Pons (tissue), 1 donor: ENCODE measurements around the gene NYAP1.
A peak's percentile ranks its signal among the peaks of the same experiment; 100 is the strongest.
"Not testable (repeated sequence)": the region's sequence is repeated elsewhere in the genome, so short reads cannot be mapped to it uniquely, and the experiment has no call there.

Experiments
- DNase-seq: peaks from one replicate; pipeline ENCODE4 v3.0.0-alpha.2; 2016; ENCODE audit warnings: low spot score

NYAP1 gene

DNA sequence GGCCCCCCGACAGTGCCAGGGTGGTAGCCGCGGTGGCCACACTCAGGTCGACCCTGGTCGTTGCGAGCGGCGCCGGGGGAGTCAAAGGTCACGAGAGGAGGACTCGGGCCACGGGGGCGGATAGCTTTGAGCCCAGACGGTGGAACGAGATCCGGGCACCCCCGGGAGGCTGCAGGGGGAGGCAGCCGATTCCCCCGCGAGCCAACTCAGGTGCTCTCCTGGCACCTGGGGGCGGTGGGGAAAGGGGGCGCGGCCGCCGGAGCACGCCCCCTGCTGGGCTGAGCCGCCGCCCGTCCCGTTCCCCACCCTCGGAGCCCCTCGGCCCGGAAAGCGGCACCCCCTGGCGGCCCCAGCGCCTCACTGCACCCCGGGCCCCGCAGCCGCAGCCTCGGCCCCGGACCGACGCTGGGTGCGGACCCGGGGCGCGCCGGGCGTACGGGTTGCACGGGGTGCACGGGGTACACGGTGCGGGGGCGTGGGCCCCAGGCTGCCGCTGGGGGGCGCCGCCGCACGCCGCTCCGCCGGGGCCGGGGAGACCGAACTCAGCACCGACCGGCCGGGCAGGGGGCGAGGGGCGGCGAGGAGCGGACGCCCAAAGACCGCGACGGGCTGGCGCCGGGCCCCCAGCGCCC lies 521 bp upstream of the NYAP1 start:
- DNase-seq = peak; percentile 29

DNA sequence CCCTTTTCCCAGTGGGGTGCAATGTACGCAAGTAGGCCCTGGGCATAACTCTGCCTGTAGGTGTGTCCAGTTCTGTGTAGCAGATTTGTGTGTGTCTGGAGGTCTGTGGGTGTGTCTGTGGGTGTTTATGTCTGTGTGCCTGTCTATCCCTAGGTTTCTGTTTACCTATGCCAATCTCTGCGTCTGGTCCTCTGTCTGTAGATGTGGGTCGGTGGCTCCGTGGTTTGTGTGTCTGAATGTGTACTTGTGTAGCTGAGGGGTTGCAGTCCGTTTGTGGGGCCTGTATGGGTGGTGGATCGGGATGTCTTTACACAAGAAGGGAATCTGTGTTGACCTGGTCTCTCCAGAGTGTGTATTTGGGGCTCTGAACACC lies 932 bp downstream of the NYAP1 start:
- no peak for DNase-seq

DNA sequence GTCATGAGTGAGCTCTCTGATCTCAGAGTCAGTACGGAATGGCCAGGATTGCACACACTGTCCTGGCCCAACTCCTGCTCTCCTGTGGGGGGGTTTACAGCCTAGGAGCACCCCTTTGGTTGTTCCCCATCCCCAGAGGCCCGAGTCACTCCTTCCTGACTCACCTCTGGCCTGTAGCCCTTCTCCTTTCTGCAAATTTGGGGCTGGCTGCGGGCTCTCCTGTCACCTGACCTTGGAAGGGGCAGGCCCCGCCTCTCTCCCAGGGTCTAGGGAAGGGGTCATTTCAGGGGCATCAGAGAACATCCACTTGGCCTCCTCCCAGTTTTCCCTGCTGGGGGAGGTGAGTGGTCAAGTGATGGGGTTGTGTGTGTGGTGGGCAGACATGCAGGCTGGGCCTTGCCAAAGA lies 1.7 kb downstream of the NYAP1 start:
- no peak for DNase-seq

DNA sequence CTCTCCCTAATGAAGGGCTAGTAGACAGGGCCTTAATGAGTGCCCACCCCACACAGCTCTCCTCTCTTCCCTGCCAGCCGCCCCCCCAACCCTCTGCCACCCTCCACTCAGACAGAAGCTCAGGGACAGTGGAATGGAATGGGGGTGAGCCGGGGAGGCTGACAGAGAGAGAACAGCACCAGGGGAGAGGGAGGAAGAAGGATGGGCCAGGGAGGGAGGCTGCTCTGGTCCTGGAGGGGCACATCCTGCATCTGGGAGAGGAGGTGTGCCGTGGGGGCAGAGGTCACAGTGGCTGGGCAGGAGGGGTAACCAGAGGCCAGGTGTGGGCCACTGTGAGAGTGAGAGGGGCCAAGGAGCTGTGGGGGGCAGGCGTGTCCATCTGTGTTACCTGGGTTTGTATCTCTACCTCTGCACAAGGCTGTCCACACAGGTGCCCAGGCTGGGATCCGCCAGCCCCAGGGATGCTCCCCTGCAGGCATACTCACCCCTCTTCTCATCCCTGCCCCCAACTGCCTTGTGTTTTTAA lies 2.4 kb downstream of the NYAP1 start:
- no peak for DNase-seq

DNA sequence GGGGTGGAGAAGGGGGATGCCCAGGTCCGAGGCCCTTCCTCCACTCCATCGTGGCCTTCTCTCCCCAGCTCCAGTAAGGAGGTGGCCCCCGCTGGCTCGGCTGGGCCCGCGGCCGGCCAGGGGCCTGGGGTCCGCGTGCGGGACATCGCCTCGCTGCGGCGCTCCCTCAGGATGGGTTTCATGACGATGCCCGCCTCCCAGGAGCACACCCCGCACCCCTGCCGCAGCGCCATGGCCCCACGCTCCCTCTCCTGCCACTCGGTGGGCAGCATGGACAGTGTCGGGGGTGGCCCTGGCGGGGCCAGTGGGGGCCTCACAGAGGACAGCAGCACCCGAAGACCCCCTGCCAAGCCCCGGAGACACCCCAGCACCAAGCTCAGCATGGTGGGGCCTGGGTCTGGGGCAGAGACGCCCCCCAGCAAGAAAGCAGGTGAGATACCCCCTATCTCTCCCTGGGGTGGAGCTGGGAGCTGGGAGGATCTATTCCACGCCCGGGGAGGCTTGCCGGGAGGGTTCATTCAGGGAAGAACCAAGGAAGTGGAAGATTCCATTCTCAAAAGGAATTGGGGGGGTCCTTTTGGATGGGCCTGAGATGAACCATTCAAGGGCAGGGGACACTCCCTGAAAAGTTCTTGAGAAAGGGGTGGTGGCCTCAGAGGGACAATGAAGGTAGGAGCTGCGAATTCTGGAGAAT lies 3.2 kb downstream of the NYAP1 start:
- no peak for DNase-seq

DNA sequence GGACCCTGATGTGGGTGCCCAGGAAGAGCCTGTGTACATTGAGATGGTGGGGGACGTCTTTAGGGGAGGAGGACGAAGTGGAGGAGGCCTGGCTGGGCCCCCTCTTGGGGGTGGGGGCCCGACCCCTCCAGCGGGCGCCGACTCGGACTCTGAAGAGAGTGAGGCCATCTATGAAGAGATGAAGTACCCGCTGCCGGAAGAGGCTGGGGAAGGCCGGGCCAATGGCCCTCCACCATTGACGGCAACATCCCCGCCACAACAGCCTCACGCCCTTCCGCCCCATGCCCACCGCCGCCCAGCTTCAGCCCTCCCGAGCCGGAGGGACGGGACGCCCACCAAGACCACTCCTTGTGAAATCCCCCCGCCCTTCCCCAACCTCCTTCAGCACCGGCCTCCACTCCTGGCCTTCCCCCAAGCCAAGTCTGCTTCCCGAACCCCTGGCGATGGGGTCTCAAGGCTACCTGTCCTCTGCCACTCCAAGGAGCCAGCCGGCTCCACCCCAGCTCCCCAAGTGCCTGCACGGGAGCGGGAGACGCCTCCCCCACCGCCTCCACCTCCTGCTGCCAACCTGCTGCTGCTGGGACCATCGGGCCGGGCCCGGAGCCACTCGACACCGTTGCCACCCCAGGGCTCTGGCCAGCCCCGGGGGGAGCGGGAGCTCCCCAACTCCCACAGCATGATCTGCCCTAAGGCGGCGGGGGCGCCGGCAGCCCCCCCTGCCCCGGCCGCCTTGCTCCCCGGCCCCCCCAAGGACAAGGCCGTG lies 4.8 kb downstream of the NYAP1 start:
- DNase-seq = no peak

DNA sequence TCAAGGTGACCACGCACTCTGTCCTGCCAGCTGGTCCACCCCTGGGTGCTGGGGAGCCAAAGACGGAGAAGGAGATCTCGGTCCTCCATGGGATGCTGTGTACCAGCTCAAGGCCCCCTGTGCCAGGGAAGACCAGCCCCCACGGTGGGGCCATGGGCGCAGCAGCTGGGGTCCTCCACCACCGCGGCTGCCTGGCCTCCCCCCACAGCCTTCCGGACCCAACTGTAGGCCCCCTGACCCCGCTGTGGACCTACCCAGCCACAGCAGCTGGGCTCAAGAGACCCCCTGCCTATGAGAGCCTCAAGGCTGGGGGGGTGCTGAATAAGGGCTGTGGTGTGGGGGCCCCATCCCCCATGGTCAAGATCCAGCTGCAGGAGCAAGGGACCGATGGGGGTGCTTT lies 5.4 kb downstream of the NYAP1 start:
- DNase-seq = no peak

DNA sequence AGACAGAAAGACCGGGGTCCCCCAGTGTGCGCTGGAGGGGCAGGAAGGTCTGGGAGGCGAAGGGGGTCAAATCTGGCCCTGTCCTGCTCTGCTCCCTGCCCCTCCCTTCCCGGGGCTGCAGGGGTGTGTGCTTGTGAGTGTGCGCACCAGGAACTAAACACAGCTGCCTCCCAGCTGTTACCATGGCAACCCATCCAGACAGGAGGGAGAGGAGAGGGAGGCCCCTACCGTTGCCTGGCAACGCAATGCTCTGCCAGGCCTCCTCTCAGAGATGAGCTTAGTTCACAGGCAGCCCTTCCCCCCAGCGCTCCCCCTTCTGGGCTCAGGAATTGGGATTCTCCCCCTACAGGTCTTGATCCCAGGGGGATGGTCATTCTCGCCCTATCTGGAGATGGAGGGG lies 6.1 kb downstream of the NYAP1 start:
- peak; percentile 99 for DNase-seq

DNA sequence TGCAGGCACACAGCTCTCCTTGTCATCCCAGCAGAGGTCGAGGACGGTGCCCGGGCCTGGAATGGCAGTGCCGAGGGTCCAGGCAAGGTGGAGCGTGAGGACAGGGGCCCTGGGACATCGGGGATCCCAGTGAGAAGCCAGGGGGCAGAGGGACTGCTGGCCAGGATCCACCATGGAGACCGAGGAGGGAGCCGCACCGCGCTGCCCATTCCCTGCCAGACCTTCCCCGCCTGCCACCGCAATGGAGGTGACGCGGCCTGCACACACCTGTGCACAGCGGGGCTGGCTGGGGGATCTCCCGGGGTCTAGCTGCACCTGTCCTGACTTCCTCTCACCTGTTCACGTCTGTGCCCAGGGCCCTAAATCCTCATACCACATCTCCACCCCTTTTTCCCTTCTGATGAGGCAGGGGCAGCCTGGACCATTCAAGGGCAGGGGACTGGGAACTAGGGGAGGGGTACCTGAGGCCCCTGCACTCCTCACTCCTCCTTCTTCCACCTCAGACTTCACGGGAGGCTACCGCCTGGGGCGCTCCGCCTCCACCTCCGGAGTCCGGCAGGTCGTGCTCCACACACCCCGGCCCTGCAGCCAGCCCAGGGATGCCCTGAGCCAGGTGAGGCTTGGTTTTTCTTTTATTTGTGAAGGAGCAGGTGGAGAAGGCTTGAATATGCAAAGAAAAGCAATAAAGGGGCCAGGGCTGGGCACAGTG lies 6.9 kb downstream of the NYAP1 start:
- DNase-seq = no peak

DNA sequence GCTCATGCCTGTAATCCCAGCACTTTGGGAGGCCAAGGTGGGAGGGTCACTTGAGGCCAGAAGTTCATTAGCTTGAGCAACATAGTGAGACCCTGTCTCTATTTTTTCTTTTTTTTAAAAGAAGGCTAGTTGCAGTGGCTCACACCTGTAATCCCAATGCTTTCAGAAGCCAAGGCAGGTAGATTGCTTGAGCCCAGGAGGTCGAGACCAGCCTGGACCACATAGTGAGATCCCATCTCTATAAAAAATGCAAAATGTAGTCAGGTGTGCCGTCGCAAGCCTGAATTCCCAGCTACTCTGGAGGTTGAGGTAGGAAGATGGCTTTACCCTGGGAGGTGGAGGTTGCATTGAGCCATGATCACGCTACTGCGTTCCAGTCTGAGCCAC lies 7.5 kb downstream of the NYAP1 start:
- DNase-seq = no peak

DNA sequence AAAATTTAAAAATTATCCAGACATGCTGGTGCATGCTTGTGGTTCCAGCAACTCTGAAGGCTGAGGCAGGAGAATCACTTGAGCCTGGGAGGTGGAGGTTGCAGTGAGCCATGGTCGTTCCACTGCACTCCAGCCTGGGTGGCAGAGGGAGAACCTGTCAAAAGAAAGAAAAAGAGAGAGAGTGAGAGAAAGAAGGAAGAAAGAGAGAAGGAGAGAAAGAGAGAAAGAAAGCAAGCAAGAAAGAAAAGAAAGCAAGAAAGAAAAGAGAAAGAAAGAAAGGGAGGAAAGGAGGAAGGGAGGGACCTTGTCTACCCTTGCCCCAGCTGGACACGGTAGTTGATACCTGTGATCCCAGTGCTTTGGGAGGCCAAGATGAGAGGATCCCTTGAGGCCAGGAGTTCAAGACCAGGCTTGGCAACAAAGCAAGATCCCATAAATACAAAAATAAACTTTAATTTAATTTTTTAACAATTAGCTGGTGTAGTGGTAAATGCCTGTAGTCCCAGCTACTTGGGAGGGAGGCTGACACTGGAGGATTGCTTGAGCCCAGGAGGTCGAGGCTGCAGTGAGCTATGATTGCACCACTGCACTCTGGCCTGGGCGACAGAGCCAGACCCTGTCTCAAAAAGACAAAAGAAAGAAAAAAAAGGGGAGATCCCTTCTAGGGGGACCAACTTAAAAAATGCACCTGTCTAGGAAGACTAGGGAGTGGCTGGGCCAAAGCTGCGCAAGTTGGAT lies 9.2 kb downstream of the NYAP1 start:
- DNase-seq = no peak

DNA sequence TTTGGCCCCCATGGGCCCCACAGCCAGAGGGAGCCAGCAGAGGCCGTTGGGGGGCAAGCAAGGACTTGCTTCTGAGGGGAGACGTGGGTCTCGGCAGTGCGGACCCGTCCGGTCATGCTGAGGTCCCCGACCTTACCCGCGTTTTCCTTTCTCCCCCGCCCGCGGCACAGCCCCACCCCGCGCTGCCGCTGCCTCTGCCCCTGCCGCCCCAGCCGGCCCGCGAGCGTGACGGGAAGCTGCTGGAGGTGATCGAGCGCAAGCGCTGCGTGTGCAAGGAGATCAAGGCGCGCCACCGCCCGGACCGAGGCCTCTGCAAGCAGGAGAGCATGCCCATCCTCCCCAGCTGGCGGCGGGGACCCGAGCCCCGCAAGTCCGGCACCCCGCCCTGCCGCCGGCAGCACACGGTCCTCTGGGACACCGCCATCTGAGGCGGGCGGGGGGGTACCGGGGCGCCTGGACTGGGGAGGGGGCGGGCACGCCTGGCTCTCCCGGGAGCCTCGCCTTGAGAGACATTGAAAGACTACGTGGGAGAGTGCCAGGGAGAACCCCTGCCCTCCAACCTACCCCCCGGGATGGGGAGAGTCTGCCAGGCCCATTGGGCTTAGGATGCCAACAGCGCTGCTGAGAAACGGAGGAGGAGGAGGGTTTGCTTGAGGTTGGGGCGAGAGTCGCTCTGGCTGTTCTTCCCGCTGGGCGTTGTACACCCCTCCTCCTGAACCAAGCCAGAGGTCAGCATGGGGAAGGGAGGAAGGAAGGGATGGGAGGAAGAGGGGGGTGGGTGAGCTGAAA lies 9.9 kb downstream of the NYAP1 start:
- peak; percentile 43 for DNase-seq

DNA sequence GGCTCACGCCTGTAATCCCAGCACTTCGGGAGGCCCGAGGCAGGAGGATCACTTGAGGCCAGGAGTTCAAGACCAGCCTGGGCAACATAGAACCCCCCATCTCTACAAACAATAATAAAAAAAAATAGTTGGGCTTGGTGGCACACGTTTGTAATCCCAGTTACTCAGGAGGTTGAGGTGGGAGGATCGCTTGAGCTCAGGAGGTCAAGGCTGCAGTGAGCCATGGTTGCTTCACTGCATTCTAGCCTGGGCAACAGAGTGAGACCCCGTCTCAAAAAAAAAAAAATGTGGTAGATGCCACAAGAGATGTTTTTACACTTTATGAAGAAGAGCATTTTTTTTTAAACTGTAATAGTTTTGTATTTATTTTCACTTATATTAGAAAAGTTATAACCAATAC lies 12.8 kb downstream of the NYAP1 start:
- no peak for DNase-seq

DNA sequence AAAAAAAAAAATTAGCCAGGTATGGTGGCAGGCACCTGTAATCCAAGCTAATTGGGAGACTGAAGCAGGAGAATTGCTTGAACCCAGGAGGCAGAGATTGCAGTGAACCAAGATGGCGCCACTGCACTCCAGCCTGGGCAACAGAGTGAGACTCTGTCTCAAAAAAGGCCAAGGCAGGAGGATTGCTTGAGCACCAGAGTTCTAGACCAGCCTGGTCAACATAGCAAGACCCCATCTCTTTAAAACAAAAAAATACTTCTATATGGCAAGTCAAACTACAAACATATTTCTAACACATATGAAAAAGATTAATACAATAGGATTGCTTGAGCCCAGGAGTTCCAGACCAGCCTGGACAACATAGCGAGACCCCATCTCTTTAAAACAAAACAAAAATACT lies 17.0 kb downstream of the NYAP1 start:
- DNase-seq = not testable (repeated sequence)

DNA sequence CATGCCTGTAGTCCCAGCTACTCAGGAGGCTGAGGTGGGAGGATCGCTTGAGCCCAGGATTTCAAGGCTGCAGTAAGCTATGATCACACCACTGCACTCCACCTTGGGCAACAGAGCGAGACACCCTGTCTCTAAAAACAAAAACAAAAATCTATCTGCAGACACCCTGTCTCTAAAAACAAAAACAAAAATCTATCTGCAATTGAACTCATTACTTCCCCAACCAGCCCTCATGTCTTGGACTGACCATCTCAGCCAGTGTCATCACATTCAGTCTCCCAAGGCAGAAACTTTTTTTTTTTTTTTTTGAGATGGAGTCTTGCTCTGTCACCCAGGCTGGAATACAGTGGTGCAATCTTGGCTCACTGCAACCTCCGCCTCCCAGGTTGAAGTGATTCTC lies 20.3 kb downstream of the NYAP1 start:
- DNase-seq = not testable (repeated sequence)

DNA sequence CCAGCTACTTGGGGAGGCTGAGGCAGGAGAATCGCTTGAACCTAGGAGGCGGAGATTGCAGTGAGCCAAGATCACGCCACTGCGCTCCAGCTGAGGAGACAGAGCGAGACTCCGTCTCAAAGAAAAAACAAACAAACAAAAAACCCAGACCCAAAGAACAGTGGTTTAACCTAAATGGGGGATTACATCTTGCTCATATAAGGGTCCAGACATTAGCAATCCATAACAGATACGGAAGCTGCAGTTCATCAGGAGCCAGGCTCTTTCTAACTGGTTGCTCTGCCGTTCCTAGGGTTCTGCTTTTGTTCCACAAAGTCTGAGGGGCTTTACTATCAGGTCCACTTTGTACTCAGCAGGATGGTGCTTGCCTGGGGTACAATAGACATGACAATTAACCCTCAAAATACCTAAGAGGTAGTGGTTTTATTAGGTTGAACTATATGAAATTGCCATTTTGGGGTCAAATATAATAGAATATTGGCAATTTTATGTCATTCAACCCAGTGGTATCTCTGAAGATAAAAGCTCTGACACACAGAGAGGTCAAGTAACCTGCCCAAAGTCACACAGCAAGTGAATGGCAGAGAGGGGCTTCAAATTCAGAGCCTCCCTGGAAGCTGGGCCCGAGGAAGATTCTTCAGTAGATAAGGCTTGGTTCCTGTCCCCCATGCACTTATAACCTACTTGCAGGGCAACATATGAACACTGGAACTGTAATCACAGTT lies 21.3 kb downstream of the NYAP1 start:
- no peak for DNase-seq

DNA sequence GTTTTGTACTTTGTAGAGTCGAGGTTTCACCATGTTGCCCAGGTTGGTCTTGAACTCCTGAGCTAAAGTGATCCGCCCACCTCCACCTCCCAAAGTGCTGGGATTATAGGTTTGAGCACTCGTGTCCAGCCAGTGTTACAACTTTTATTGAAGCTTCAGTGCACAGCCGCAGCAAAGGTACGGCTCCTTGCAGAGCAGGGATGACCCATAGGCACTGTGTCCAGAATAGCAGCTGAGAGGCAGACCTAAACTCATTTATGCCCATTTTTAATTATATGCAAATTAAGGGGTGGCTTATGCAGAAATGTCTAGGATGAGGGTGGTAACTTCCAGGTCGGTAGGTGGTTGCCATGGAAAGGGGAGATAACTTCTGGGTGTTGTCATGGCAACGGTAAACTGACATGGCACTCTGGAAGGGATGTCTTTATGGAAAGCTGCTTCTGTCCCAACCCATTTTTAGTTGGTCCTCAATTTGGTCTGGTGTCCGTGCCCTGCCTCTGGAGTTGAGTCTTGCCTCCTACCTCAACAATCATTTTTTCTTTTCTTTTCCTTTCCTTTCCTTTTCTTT lies 22.7 kb downstream of the NYAP1 start:
- no peak for DNase-seq

DNA sequence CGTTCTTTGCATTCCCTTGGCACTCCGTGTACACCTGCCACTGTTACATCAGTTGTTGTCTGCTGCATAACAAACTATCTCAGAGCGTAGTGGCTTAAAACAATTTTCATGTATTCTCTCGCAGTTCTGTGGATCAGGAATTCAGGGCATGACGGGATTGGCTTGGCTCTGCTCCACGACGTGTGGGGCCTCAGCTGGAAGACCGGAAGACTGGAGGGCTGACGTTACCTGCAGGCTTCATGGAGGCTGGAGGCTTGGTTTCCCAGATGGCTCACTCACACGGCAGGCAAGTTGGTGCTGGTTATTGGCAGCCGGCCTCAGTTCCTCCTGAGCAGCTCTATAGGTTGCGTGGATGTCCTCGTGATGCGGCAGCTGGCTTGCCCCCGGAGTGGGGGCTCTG lies 25.5 kb downstream of the NYAP1 start:
- no peak for DNase-seq

DNA sequence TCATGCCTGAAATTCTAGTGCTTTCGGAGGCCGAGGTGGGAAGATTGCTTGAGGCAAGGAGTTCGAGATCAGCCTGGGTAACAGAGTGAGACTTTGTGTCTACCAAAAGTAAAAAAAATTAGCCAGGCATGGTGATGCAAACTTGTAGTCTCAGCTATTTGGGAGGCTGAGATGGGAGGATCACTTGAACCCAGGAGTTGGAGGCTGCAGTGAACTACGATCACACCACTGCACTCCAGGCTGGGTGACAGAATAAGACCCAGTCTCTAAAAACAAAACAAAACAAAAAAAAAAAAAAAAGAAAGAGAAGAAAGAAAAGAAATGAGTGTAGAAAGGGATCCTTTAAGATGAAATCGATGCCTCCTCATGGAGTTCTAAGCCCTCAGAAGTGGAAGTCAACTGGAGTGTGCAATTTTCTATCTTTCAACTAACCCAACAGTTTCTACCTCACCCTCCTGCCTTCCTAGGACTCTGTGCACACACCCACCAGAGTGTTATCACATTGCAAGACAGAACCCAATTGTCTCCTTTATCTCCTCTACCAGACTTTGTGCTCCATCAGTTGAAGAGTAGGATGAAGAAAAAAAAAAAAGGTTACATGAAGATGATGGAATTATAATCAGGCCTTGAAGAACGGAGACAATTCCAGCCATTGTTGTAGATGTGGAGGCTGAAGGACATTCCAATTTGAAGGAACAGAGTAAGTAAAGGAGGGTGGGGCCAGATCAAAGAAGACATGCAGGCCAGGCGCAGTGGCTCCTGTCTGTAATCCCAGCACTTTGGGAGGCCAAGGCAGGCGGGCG lies 26.9 kb downstream of the NYAP1 start:
- no peak for DNase-seq
